NT2/D1 (cell line): ENCODE data around the gene POLR2H.

Experiments used
- DNase-seq: peaks from one replicate; pipeline ENCODE4 v3.0.0-alpha.2; 2011; ENCODE audit warnings: low read depth, low spot score
- H3K27me3 ChIP-seq: 2 replicates; pipeline ENCODE4 v1.6.0; 2011; ENCODE audit warnings: mild to moderate bottlenecking; ENCODE audit not compliant: insufficient read length, insufficient read depth
- H3K36me3 ChIP-seq: 2 replicates; pipeline ENCODE4 v1.6.1; 2011; ENCODE audit warnings: mild to moderate bottlenecking, low read length, mixed read lengths; ENCODE audit not compliant: insufficient read depth, insufficient read length
- H3K4me1 ChIP-seq: 2 replicates; pipeline ENCODE4 v1.5.1; 2011; ENCODE audit not compliant: insufficient read depth, insufficient read length
- H3K4me3 ChIP-seq: 2 replicates; pipeline ENCODE4 v1.5.1; 2011; ENCODE audit warnings: low read depth; ENCODE audit not compliant: insufficient read length
- H3K9ac ChIP-seq: 2 replicates; pipeline ENCODE4 v1.6.0; 2011; ENCODE audit warnings: low read depth; ENCODE audit not compliant: insufficient read length
- H3K9me3 ChIP-seq: 2 replicates; pipeline ENCODE4 v1.5.1; 2011; ENCODE audit warnings: mild to moderate bottlenecking, low read length; ENCODE audit not compliant: insufficient read depth
- SUZ12 ChIP-seq: IDR thresholded peaks from 2 replicates; pipeline ENCODE4 v1.6.1; 2011; ENCODE audit not compliant: insufficient read length, insufficient read depth; ENCODE audit errors: extremely low read depth
- YY1 ChIP-seq: IDR thresholded peaks from 2 replicates; pipeline ENCODE4 v1.6.1; 2011; ENCODE audit not compliant: insufficient read length, insufficient read depth
- ZNF274 ChIP-seq: IDR thresholded peaks from 2 replicates; pipeline ENCODE4 v1.6.1; 2011; ENCODE audit warnings: mild to moderate bottlenecking, low read depth, low read length

Gene POLR2H

DNA sequence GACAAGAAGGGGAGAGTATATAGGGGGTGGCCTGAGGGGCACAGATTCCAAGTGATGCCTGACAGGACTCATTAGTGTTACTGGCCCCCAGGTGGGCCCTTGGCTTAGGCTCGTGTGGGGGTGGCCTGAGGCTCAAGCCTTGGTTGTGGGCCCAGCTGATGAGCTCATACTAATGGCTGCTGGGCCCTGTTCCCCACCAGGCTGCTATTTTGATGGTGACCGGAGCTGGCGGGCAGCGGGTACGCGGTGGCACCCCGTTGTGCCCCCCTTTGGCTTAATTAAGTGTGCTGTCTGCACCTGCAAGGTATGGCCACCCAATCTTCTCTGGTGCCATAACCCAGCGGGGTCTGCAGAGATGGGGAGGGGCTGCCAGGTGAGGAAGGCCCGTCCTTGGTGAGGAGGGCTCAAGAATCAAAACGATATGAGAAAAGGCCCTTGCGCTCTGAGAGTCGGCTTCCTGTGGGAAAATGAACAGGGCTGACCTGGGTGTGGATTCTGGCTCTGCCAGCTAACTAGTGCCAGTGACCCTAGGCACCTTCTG is 25.7 kb downstream of the POLR2H start:
- no peak for DNase-seq
- Histone ChIP-seq H3K4me1 (peaks cover 3% of the 10 kb centered on the region), H3K9me3 (no peaks in the 10 kb centered on the region), H3K9ac (no peak overlapping the region), H3K27me3 (peaks cover 9% of the 10 kb centered on the region), H3K36me3 (no peaks in the 10 kb centered on the region), H3K4me3 (no peak overlapping the region)
- TF ChIP-seq SUZ12 (no peak), ZNF274 (no peak), YY1 (no peak)

DNA sequence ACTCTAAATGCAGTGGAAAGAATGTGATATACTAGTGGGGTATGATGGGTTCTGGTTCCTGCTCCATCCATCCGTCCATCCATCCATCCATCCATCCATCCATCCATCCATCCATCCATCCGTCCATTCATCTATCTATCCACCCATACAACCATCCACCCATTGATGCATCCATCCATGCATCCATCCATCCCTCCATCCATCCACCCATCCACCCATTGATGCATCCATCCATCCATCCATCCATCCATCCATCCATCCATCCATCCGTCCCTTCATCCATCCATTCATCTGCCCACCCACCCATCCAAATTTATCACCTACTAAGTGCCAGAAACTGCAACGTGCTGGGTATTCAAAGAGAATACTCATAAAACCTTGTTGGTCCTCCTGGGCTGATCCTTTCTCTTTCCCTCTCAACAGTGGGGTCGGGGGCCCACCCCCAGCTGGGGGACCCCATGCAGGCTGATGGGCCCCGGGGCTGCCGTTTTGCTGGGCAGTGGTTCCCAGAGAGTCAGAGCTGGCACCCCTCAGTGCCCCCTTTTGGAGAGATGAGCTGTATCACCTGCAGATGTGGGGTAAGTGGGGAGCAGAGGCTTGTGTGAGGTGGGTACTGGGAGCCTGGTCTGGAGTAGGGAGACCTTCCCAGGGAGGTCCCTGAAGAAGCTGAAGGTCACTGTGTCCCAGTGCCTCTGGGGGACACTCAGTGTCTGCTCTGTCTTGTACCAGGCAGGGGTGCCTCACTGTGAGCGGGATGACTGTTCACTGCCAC is 26.8 kb downstream of the POLR2H start:
- H3K27me3 ChIP-seq, result peaks cover 2% of the 10 kb centered on the region
- no peak for DNase-seq

DNA sequence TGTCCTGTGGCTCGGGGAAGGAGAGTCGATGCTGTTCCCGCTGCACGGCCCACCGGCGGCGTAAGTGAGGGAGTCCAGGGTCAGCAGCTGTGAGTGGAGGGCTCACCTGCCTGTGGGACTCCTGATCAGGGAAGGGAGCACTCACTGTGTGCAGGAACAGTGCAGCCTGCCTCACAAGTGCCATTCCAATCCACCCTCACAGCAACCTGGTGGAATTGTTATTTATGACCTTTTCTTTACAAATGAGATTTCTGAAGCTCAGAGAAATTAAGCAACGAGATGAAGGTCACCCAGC is 27.4 kb downstream of the POLR2H start:
- Histone ChIP-seq H3K36me3 (no peaks in the 10 kb centered on the region), H3K9me3 (no peaks in the 10 kb centered on the region), H3K9ac (no peak overlapping the region), H3K4me1 (peaks cover 3% of the 10 kb centered on the region), H3K4me3 (no peak overlapping the region), H3K27me3 (no peaks in the 10 kb centered on the region)
- TF ChIP-seq ZNF274 (no peak), SUZ12 (no peak), YY1 (no peak)
- no peak for DNase-seq

More for the DNA sequence above, 26.8 kb downstream of the POLR2H start:
- Histone ChIP-seq H3K9ac (no peak overlapping the region), H3K4me3 (no peak overlapping the region), H3K9me3 (no peaks in the 10 kb centered on the region), H3K36me3 (no peaks in the 10 kb centered on the region), H3K4me1 (peaks cover 3% of the 10 kb centered on the region)
- TF ChIP-seq YY1 (no peak), ZNF274 (no peak), SUZ12 (no peak)

DNA sequence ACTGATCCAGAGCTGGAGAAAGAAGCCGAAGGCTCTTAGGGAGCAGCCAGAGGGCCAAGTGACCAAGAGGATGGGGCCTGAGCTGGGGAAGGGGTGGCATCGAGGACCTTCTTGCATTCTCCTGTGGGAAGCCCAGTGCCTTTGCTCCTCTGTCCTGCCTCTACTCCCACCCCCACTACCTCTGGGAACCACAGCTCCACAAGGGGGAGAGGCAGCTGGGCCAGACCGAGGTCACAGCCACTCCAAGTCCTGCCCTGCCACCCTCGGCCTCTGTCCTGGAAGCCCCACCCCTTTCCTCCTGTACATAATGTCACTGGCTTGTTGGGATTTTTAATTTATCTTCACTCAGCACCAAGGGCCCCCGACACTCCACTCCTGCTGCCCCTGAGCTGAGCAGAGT is 27.9 kb downstream of the POLR2H start:
- DNase-seq, result no peak
- Histone ChIP-seq H3K27me3 (no peaks in the 10 kb centered on the region), H3K9me3 (no peaks in the 10 kb centered on the region), H3K4me3 (no peak overlapping the region), H3K4me1 (peaks cover 3% of the 10 kb centered on the region), H3K9ac (no peak overlapping the region), H3K36me3 (no peaks in the 10 kb centered on the region)
- TF ChIP-seq SUZ12 (no peak), ZNF274 (no peak), YY1 (no peak)

DNA sequence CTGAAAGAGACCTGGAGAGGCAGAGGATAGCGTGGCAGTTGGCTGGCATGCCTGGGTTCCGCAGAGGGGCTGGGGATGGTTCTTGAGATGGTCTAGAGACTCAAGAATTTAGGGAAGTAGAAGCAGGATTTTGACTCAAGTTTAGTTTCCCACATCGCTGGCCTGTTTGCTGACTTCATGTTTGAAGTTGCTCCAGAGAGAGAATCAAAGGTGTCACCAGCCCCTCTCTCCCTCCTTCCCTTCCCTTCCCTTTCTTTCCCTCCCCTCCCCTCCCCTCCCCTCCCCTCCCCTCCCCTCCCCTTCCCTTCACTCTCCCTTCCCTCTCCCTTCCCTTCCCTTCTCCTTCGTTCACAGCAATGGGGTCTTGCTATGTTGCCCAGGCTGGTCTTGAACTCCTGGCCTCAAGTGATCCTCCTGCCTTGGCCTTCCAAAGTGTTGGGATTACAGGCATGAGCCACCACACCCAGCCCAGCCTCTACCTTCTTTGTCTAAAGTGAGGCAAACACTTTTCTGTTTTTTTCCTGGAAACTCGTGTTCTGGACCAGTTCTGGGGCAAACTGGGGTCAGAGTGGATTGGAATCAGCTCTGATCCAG is 28.5 kb downstream of the POLR2H start:
- Histone ChIP-seq H3K36me3 (no peaks in the 10 kb centered on the region), H3K27me3 (no peaks in the 10 kb centered on the region), H3K9ac (no peak overlapping the region), H3K4me1 (peaks cover 3% of the 10 kb centered on the region), H3K9me3 (no peaks in the 10 kb centered on the region), H3K4me3 (no peak overlapping the region)
- no peak for DNase-seq
- no peak for TF ChIP-seq SUZ12
- TF ChIP-seq ZNF274, result no peak

DNA sequence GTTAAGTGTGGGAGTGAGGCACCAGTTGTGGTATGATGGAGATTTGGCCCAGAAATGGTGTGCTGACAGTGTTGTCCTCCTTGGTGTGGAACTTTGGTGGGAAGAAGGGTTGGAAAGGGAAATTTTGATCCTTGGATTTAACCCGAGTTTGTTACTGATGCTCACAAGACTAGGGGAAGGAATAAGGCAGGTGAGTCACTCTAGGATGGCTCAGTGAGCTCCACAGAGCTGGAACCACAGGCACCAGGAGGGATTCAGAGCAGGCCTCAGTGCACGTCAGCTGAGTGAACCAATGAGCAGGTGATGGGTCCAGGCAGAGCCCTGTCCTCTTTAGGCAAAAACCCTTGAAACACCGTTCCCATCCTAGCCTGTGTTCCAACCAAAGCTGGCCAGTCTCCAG is 29.8 kb downstream of the POLR2H start:
- TF ChIP-seq SUZ12, result no peak
- TF ChIP-seq YY1, result no peak
- no peak for TF ChIP-seq ZNF274
- no peaks in the 10 kb centered on the region for H3K9me3 ChIP-seq
- H3K4me3 ChIP-seq, result no peak overlapping the region
- H3K27me3 ChIP-seq, result no peaks in the 10 kb centered on the region
- H3K36me3 ChIP-seq, result no peaks in the 10 kb centered on the region
- no peak for DNase-seq
- H3K9ac ChIP-seq, result no peak overlapping the region
- H3K4me1 ChIP-seq, result peaks cover 3% of the 10 kb centered on the region

DNA sequence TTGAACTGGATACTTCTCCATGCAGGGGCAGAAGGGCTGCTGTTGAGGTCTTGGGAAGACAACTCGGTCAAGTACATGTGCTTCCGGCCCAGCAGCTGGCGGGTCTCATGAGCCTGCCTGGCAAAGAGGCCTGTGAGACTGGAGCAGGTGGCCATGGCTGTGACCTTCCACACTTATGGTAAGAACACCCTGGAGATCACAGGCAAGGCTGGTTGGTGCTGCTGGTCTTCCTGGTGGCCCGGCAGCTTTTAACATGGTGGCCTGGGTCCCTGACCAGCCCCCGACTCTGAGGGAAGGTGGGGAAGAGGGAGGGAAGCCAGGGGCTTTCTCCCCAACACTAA is 33.8 kb downstream of the POLR2H start:
- DNase-seq, result no peak
- Histone ChIP-seq H3K27me3 (no peaks in the 10 kb centered on the region), H3K4me1 (no peaks in the 10 kb centered on the region), H3K36me3 (no peaks in the 10 kb centered on the region), H3K4me3 (no peak overlapping the region), H3K9me3 (no peaks in the 10 kb centered on the region), H3K9ac (no peak overlapping the region)
- TF ChIP-seq ZNF274, result no peak
- no peak for TF ChIP-seq YY1
